Neutrophil (primary cell): ENCODE measurements around the gene OSTN.

Experiments
- H3K27ac ChIP-seq: fragments of 200-600 bp; sonication (generic); 2 replicates; pipeline ENCODE4 v1.5.1; 2016; ENCODE audit warnings: mild to moderate bottlenecking, moderate library complexity
- H3K27me3 ChIP-seq: fragments of 200-600 bp; sonication (generic); 2 replicates; pipeline ENCODE4 v1.6.0; 2016; ENCODE audit warnings: mild to moderate bottlenecking
- H3K36me3 ChIP-seq: fragments of 200-600 bp; sonication (generic); 2 replicates; pipeline ENCODE4 v1.5.1; 2017
- H3K4me1 ChIP-seq, 2 experiments: fragments of 200-600 bp in 1 of 2; sonication (generic) in 1 of 2; 1 replicate in 1 of 2; 2 replicates in 1 of 2; pipeline versions ENCODE4 v1.5.1 to v1.6.1; 2013 to 2016; ENCODE audit warnings: low read depth in 1 of 2, low read length in 1 of 2, mild to moderate bottlenecking in 1 of 2, moderate library complexity in 1 of 2; ENCODE audit not compliant: control insufficient read depth in 1 of 2, insufficient read depth in 1 of 2
- H3K4me3 ChIP-seq, 2 experiments: fragments of 200-600 bp in 1 of 2; sonication (generic) in 1 of 2; 1 replicate in 1 of 2; 2 replicates in 1 of 2; pipeline ENCODE4 v1.5.1; 2013 to 2016; ENCODE audit warnings: low read depth in 1 of 2, low read length in 1 of 2, mild to moderate bottlenecking in 1 of 2, moderate library complexity in 1 of 2
- H3K9me3 ChIP-seq: fragments of 200-600 bp; sonication (generic); 2 replicates; pipeline ENCODE4 v1.5.1; 2016
- CTCF ChIP-seq: fragments of 200-600 bp; sonication (generic); IDR thresholded peaks from 2 replicates; pipeline ENCODE4 v1.5.1; 2016; ENCODE audit warnings: antibody characterized with exemption

Gene OSTN

GRCh38 chr3:191236646-191237045 is 37.6 kb downstream of the OSTN start:
- no peaks in the 10 kb centered on the region for H3K36me3 ChIP-seq
- H3K4me1 ChIP-seq = no peaks in the 10 kb centered on the region
- H3K27me3 ChIP-seq = no peaks in the 10 kb centered on the region
- no peaks in the 10 kb centered on the region for H3K9me3 ChIP-seq
- no peak for TF ChIP-seq CTCF
- no peak overlapping the region for H3K27ac ChIP-seq
- no peak overlapping the region for H3K4me3 ChIP-seq

GRCh38 chr3:191237047-191237882 is 38.2 kb downstream of the OSTN start:
- no peak for TF ChIP-seq CTCF
- H3K27me3 ChIP-seq = no peaks in the 10 kb centered on the region
- H3K4me3 ChIP-seq = no peak overlapping the region
- H3K4me1 ChIP-seq = no peaks in the 10 kb centered on the region
- H3K9me3 ChIP-seq = no peaks in the 10 kb centered on the region
- no peaks in the 10 kb centered on the region for H3K36me3 ChIP-seq
- no peak overlapping the region for H3K27ac ChIP-seq

- TF ChIP-seq CTCF = no peak
- Histone ChIP-seq H3K27ac (no peak overlapping the region), H3K4me3 (no peak overlapping the region), H3K9me3 (no peaks in the 10 kb centered on the region), H3K36me3 (no peaks in the 10 kb centered on the region), H3K4me1 (no peaks in the 10 kb centered on the region), H3K27me3 (no peaks in the 10 kb centered on the region)
Observed at GRCh38 chr3:191238321-191238817, 39.3 kb downstream of the OSTN start.

GRCh38 chr3:191239407-191240031 is 40.5 kb downstream of the OSTN start:
- Histone ChIP-seq H3K27ac (no peak overlapping the region), H3K4me1 (no peaks in the 10 kb centered on the region), H3K27me3 (no peaks in the 10 kb centered on the region), H3K36me3 (no peaks in the 10 kb centered on the region), H3K9me3 (no peaks in the 10 kb centered on the region), H3K4me3 (no peak overlapping the region)
- no peak for TF ChIP-seq CTCF

- H3K27me3 ChIP-seq = no peaks in the 10 kb centered on the region
- no peak for TF ChIP-seq CTCF
- no peak overlapping the region for H3K4me3 ChIP-seq
- H3K36me3 ChIP-seq = no peaks in the 10 kb centered on the region
- no peaks in the 10 kb centered on the region for H3K9me3 ChIP-seq
- H3K4me1 ChIP-seq = no peaks in the 10 kb centered on the region
- no peak overlapping the region for H3K27ac ChIP-seq
Observed at GRCh38 chr3:191240486-191240885, 41.4 kb downstream of the OSTN start.
